PC-3 (cell line): ENCODE data around the gene TAP2. TPM values are rescaled to one million over a fixed set of nuclear protein-coding genes. Genes with fewer than 3 reads are reported as not detected.

Source experiments
- ATAC-seq: fragments of 200-7000 bp; cut with Tn5 transposase; 2 replicates; pipeline ENCODE4 v1.9.1; 2020; ENCODE audit warnings: mild to moderate bottlenecking, moderate library complexity
- BruUV-seq: library from RNA; stranded (reverse); fragments of 400-500 nt; replicated peaks from 2 replicates; lab custom pipeline; 2021; lab: Mats Ljungman, UMichigan
- CTCF ChIA-PET: fragments of 300-600 bp; sonication (Branson Sonifier 250); formaldehyde crosslinking; loops from one replicate; lab custom pipeline; 2022; ENCODE audit warnings: antibody characterized with exemption; lab: Charles Lee
- POLR2A ChIA-PET: fragments of 300-600 bp; sonication (Branson Sonifier 250); formaldehyde crosslinking; loops from one replicate; lab custom pipeline; 2022; ENCODE audit warnings: antibody characterized with exemption; ENCODE audit not compliant: unreplicated experiment; lab: Charles Lee
- DNase-seq: peaks from one replicate; pipeline ENCODE4 v3.0.0-alpha.2; 2015
- H2AFZ ChIP-seq: fragments of 300-600 bp; sonication (generic); 2 replicates; pipeline ENCODE4 v1.6.0; 2016; ENCODE audit warnings: antibody characterized with exemption, low read length
- H3F3A ChIP-seq: fragments of 300-600 bp; sonication (generic); one replicate; pipeline ENCODE4 v1.6.0; 2017; ENCODE audit warnings: antibody characterized with exemption, low read length, control low read depth, mild to moderate bottlenecking; ENCODE audit not compliant: unreplicated experiment
- H3K27ac ChIP-seq: fragments of 300-600 bp; sonication (generic); 2 replicates; pipeline ENCODE4 v1.5.1; 2016; ENCODE audit warnings: mild to moderate bottlenecking, low read length
- H3K27me3 ChIP-seq: fragments of 300-600 bp; sonication (generic); 2 replicates; pipeline ENCODE4 v1.6.1; 2016; ENCODE audit warnings: low read length, mixed read lengths
- H3K36me3 ChIP-seq: fragments of 300-600 bp; sonication (generic); 2 replicates; pipeline ENCODE4 v1.6.1; 2016; ENCODE audit warnings: low read depth, mixed run types, low read length, mixed read lengths
- H3K4me1 ChIP-seq: fragments of 300-600 bp; sonication (generic); 2 replicates; pipeline ENCODE4 v1.5.1; 2016; ENCODE audit warnings: low read length; ENCODE audit not compliant: insufficient read depth
- H3K4me2 ChIP-seq: fragments of 300-600 bp; sonication (generic); 2 replicates; pipeline ENCODE4 v1.6.0; 2016; ENCODE audit warnings: low read length
- H3K4me3 ChIP-seq: fragments of 300-600 bp; sonication (generic); 2 replicates; pipeline ENCODE4 v1.5.1; 2016; ENCODE audit warnings: mild to moderate bottlenecking, low read length, mixed read lengths
- H3K79me2 ChIP-seq: fragments of 300-600 bp; sonication (generic); 2 replicates; pipeline ENCODE4 v1.6.1; 2017; ENCODE audit warnings: low read length, mixed read lengths
- H3K9ac ChIP-seq: fragments of 300-600 bp; sonication (generic); 2 replicates; pipeline ENCODE4 v1.6.0; 2016; ENCODE audit warnings: mild to moderate bottlenecking, low read length
- H3K9me2 ChIP-seq: fragments of 300-600 bp; sonication (generic); replicated peaks from 2 replicates; pipeline ENCODE4 v1.6.1; 2016; ENCODE audit warnings: mixed run types, low read length, mixed read lengths
- H3K9me3 ChIP-seq: fragments of 300-600 bp; sonication (generic); 2 replicates; pipeline ENCODE4 v1.6.1; 2016; ENCODE audit warnings: low read length, mixed read lengths
- H4K20me1 ChIP-seq: fragments of 300-600 bp; sonication (generic); 2 replicates; pipeline ENCODE4 v1.6.1; 2016; ENCODE audit warnings: low read length, mixed read lengths
- EZH2 ChIP-seq: fragments of 300-600 bp; sonication (generic); IDR thresholded peaks from one replicate; pipeline ENCODE4 v1.6.1; 2017; ENCODE audit warnings: antibody characterized with exemption, mild to moderate bottlenecking, low read length; ENCODE audit not compliant: unreplicated experiment
- EZH2phosphoT487 ChIP-seq: fragments of 300-600 bp; sonication (generic); IDR thresholded peaks from 2 replicates; pipeline ENCODE4 v1.6.1; 2018; ENCODE audit warnings: mild to moderate bottlenecking, antibody characterized with exemption, low read length, borderline replicate concordance
- intact Hi-C: fragments of 100-400 bp; cut with micrococcal nuclease; formaldehyde crosslinking; loops from 2 replicates; pipeline ENCODE4 v1.9.0; 2023
- total RNA-seq: library from RNA; depleted of rRNA; stranded (reverse); fragments of >200 nt; gene quantifications from 2 replicates; pipeline ENCODE4 v1.2.3, GENCODE V29; 2014
- TF ChIP-seq, protein P1 (sequence below): fragments of 300-600 bp; sonication (generic); conservative IDR thresholded peaks from 2 replicates; pipeline ENCODE4 v1.5.1; 2017; ENCODE audit warnings: antibody characterized with exemption, low read depth, mild to moderate bottlenecking, low read length

TAP2 gene
- total RNA-seq, 1 experiment from 2014 or later, result 93.0 TPM

DNA sequence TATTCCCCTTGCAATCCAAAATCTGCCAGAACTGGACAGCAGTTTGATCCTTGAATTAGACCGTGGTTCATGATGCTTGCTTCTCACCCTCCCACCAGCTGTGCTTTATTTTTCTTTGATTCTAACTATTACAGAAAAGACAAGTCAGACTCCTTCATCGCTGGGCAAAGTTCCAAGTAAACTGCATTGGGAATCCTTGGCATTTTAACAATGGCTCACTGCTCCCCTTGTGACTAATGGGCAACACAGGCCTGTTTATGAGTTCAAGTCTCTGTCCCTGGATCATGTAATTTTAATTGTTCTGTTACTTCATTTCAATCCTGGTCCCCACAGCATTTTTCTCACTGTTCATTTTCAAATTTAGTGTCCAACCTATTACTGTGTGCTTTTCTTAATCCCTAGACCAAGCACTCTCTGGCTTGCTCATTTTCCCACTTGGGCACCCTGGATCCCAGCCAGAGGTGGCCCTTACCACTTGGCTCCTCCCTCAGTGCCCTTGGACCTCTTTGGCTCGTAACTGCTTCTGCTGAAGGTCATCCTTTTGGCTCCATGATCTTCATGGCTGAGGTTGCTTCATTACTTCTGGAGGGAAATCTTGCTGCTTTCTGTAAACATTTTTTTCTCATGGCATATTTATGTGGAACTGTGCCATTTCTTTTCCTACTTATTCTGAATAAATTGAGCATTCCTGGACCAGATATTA is 48.3 kb upstream of the TAP2 start:
- Histone ChIP-seq H3K79me2 (no peaks in the 10 kb centered on the region), H4K20me1 (no peaks in the 10 kb centered on the region), H3K4me1 (0 out of 2 replicates have a peak, but pooled peaks cover 4% of the 10 kb centered on the region), H2AFZ (no peak overlapping the region), H3K27me3 (no peaks in the 10 kb centered on the region), H3K36me3 (no peaks in the 10 kb centered on the region), H3K4me2 (no peak overlapping the region), H3K9me3 (no peaks in the 10 kb centered on the region), H3K4me3 (no peak overlapping the region), H3F3A (no peaks in the 10 kb centered on the region), H3K27ac (no peak overlapping the region), H3K9ac (no peak overlapping the region), H3K9me2 (no peaks in the 10 kb centered on the region)
- intact Hi-C loops, result loop anchor here (5.0 to 10.0 kb wide), 2 partner anchors 45 to 258 kb away; no protein-coding TSS in a partner anchor
- ATAC-seq, result peak; percentile 51
- DNase-seq, result peak; percentile 79
- POLR2A ChIA-PET, result no interaction called here
- CTCF ChIA-PET, result interaction anchor here (1.0 to 1.7 kb wide), 3 partner anchors 46 to 98 kb away, joined by 4 to 22 read pairs (median 5); partner anchors contain the start of gene HLA-DMA
- BruUV-seq, result no TSS peak
- TF ChIP-seq, protein P1, sequence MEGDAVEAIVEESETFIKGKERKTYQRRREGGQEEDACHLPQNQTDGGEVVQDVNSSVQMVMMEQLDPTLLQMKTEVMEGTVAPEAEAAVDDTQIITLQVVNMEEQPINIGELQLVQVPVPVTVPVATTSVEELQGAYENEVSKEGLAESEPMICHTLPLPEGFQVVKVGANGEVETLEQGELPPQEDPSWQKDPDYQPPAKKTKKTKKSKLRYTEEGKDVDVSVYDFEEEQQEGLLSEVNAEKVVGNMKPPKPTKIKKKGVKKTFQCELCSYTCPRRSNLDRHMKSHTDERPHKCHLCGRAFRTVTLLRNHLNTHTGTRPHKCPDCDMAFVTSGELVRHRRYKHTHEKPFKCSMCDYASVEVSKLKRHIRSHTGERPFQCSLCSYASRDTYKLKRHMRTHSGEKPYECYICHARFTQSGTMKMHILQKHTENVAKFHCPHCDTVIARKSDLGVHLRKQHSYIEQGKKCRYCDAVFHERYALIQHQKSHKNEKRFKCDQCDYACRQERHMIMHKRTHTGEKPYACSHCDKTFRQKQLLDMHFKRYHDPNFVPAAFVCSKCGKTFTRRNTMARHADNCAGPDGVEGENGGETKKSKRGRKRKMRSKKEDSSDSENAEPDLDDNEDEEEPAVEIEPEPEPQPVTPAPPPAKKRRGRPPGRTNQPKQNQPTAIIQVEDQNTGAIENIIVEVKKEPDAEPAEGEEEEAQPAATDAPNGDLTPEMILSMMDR, result no peak
- TF ChIP-seq EZH2 (no peak), EZH2phosphoT487 (no peak)

DNA sequence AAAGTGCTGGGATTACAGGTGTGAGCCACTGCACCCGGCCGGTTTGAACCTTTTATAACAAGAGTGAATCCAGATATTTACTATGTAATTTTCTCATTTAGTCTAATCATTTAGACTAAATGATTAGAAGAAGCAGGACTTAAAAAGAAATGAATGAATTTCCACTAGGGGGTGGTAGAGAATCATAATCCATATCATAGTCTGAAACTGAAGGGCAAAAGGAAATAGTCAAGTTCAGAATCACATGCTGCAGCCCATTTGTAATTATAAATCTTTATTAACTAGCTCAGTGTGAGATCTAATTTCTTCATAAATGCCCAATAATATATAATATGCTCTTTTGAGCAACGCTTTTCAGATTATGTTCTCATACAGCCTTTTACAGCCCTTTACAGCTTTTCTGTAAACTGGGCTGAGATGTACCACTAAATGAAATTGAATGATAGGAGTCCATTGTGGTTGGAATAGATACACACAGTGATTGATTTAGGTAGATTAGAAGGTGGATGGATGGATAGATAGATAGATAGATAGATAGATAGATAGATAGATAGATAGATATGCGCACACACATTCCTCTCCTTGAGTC is 47.3 kb upstream of the TAP2 start:
- Histone ChIP-seq H3K27me3 (no peaks in the 10 kb centered on the region), H4K20me1 (no peaks in the 10 kb centered on the region), H3K4me1 (0 out of 2 replicates have a peak, but pooled peaks cover 4% of the 10 kb centered on the region), H2AFZ (no peak overlapping the region), H3K36me3 (no peaks in the 10 kb centered on the region), H3K9ac (no peak overlapping the region), H3K4me2 (no peak overlapping the region), H3F3A (no peaks in the 10 kb centered on the region), H3K9me2 (no peaks in the 10 kb centered on the region), H3K4me3 (no peak overlapping the region), H3K9me3 (no peaks in the 10 kb centered on the region), H3K79me2 (no peaks in the 10 kb centered on the region), H3K27ac (no peak overlapping the region)
- ChIA-PET POLR2A (no interaction called here), CTCF (interaction anchor here (1.0 to 1.7 kb wide), 3 partner anchors 48 to 99 kb away, joined by 4 to 22 read pairs (median 5); partner anchors contain the start of gene HLA-DMA)
- peak; percentile 60 for ATAC-seq
- BruUV-seq, result no TSS peak
- intact Hi-C loops, result loop anchor here (1.0 to 10.0 kb wide), 5 partner anchors 47 to 259 kb away; partner anchors contain the start of gene HLA-DMA
- no peak for TF ChIP-seq EZH2phosphoT487
- TF ChIP-seq, protein P1, result peak; percentile 73
- DNase-seq, result peak; percentile 87
